ACHN (cell line): ENCODE data around the gene ZNF454.

Experiments used
- DNase-seq: peaks from one replicate; pipeline ENCODE4 v3.0.0-alpha.2; 2015
- in situ Hi-C: cut with HindIII; loops from 2 replicates; pipeline ENCODE4 v1.10.0; 2017; ENCODE audit warnings: low sequenced_read_pairs, low pct_ligation_motif_present, low pct_unique_long_range_greater_than_20kb

ZNF454 gene

GRCh38 chr5:178991190-178992145 lies 50.5 kb downstream of the ZNF454 start:
- in situ Hi-C loops = no loop called here
- DNase-seq = no peak

- DNase-seq = no peak
- in situ Hi-C loops = no loop called here
Observed at GRCh38 chr5:178992291-178992895, 51.4 kb downstream of the ZNF454 start.

- in situ Hi-C loops = no loop called here
- DNase-seq = no peak
Observed at GRCh38 chr5:178993236-178993765, 52.3 kb downstream of the ZNF454 start.

GRCh38 chr5:178993955-178994579 lies 53.1 kb downstream of the ZNF454 start:
- DNase-seq = no peak
- in situ Hi-C loops = no loop called here

GRCh38 chr5:178994580-178995340 lies 53.8 kb downstream of the ZNF454 start, which contains the start of gene GRM6:
Gene GRM6, minus strand, starts transcription at chr5:178995320. Its CDS starts 376 bp downstream, at chr5:178994944.
- DNase-seq = no peak
- in situ Hi-C loops = no loop called here

GRCh38 chr5:178995341-178995690 lies 54.3 kb downstream of the ZNF454 start:
- in situ Hi-C loops = no loop called here
- DNase-seq = no peak

- in situ Hi-C loops = no loop called here
- DNase-seq = no peak
Observed at GRCh38 chr5:178996156-178996555, 55.2 kb downstream of the ZNF454 start.

GRCh38 chr5:178997191-178997590 lies 56.2 kb downstream of the ZNF454 start:
- in situ Hi-C loops = no loop called here
- no peak for DNase-seq

GRCh38 chr5:178998441-178998840 lies 57.4 kb downstream of the ZNF454 start:
- in situ Hi-C loops = no loop called here
- DNase-seq = no peak

- in situ Hi-C loops = no loop called here
- DNase-seq = no peak
Observed at GRCh38 chr5:179006564-179006963, 65.6 kb downstream of the ZNF454 start.

GRCh38 chr5:179008667-179009066 lies 67.7 kb downstream of the ZNF454 start:
- no peak for DNase-seq
- in situ Hi-C loops = no loop called here
